Suprapubic skin (tissue), 4 donors: ENCODE measurements around the gene MYBPHL. TPM values are rescaled to one million over a fixed set of nuclear protein-coding genes. Genes with fewer than 3 reads are reported as not detected.

Experiments
- DNase-seq, 2 donors: peaks; one replicate each; pipeline ENCODE4 v3.0.0-alpha.2; 2019; ENCODE audit warnings: low spot score in 2 of 2
- H3K27ac ChIP-seq: fragments of 200-600 bp; sonication (generic); one replicate; pipeline ENCODE4 v1.5.1; 2019
- H3K27me3 ChIP-seq: fragments of 200-600 bp; sonication (generic); one replicate; pipeline ENCODE4 v1.5.1; 2019
- H3K36me3 ChIP-seq: fragments of 200-600 bp; sonication (generic); one replicate; pipeline ENCODE4 v1.5.1; 2019
- H3K4me1 ChIP-seq: fragments of 200-600 bp; sonication (generic); one replicate; pipeline ENCODE4 v1.5.1; 2019
- H3K4me3 ChIP-seq: fragments of 200-600 bp; sonication (generic); one replicate; pipeline ENCODE4 v1.5.1; 2019; ENCODE audit warnings: mild to moderate bottlenecking
- H3K9me3 ChIP-seq: fragments of 200-600 bp; sonication (generic); one replicate; pipeline ENCODE4 v1.5.1; 2019
- CTCF ChIP-seq, 2 donors: fragments of 200-600 bp in 1 of 2; fragments of 450-650 bp in 1 of 2; sonication (generic) in 1 of 2; IDR thresholded peaks; one replicate each; pipeline ENCODE4 v1.5.1; 2016 to 2019; ENCODE audit warnings: antibody characterized with exemption in 2 of 2, mild to moderate bottlenecking in 1 of 2, moderate library complexity in 1 of 2
- EP300 ChIP-seq: sonication (generic); formaldehyde crosslinking; IDR thresholded peaks from one replicate; pipeline ENCODE4 v1.6.1; 2017; ENCODE audit warnings: antibody characterized with exemption
- POLR2A ChIP-seq, 2 donors: fragments of 450-650 bp; IDR thresholded peaks; one replicate each; pipeline ENCODE4 v1.6.1; 2017; ENCODE audit warnings: antibody characterized with exemption in 2 of 2, mild to moderate bottlenecking in 2 of 2, moderate library complexity in 2 of 2
- POLR2AphosphoS5 ChIP-seq, 3 donors: sonication (generic); formaldehyde crosslinking; IDR thresholded peaks; one replicate each; pipeline ENCODE4 v1.6.1; 2017; ENCODE audit warnings: antibody characterized with exemption in 3 of 3
- WGBS: methylation state at CpG from one replicate; pipeline ENCODE4 v1.1.5; 2018; 5-methylcytosine and 5-hydroxymethylcytosine counted together
- total RNA-seq, 4 donors: library from RNA; depleted of rRNA; stranded (reverse); fragments of >200 nt; gene quantifications; one replicate each; pipeline ENCODE4 v1.1.0, GENCODE V29; 2016

Gene MYBPHL
- total RNA-seq, 4 donors from 2014 or later: not detected

DNA sequence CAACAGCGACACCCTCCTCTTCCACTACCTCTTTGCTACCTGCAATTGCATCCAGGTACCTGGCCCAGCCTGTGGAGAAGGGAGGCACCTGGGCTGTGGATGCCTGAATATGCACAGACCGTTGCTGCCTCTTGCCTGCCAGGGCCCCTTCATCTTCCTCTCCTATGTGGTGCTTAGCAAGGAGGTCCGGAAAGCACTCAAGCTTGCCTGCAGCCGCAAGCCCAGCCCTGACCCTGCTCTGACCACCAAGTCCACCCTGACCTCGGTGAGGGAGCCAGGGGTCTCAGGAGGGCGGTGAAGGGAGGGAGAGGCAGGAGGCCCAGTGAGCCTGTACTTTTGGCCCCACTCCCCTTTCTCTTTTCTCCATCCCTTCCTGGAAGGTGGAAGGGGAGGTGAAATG, 35.4 kb downstream of the MYBPHL start:
- WGBS: 94% methylated on average over 5 of the region's 6 CpGs
- H3K9me3 ChIP-seq: no peaks in the 10 kb centered on the region
- H3K4me1 ChIP-seq: peaks cover 50% of the 10 kb centered on the region
- no peak overlapping the region for H3K27ac ChIP-seq
- H3K36me3 ChIP-seq: peaks cover 39% of the 10 kb centered on the region
- no peaks in the 10 kb centered on the region for H3K27me3 ChIP-seq
- no peak overlapping the region for H3K4me3 ChIP-seq
- DNase-seq: no peak
- TF ChIP-seq POLR2AphosphoS5 (IDR thresholded peaks at IDR 0.05) (no peak), EP300 (no peak), CTCF (IDR thresholded peaks at IDR 0.05) (no peak), POLR2A (IDR thresholded peaks at IDR 0.05) (no peak)

DNA sequence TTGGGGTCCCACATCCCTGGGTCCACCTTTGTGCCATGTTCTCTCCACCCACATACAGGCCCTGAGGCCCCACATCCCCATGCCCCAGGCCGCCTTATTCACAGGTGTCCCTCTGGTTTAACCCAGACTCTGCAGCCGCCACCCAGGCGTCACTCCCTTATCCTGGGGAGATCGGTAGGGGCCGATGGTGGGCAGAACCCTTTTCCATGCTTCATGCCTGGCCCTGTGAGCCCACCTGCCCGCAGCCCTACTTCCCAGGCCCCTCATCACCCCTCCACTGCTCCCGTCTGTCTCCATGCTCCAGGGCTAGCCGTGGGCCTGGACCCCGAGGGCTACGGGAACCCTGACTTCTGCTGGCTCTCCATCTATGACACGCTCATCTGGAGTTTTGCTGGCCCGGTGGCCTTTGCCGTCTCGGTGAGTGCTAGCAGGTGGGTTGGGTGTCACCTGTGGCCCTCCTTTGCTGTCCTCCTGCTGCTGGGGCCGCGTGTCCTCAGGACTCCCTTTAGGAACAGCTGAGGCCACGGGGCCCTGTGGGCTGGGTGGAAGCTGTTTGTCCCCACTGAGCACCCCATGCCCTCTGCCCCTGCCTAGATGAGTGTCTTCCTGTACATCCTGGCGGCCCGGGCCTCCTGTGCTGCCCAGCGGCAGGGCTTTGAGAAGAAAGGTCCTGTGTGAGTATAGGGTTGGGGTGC, 36.0 kb downstream of the MYBPHL start:
- H3K27ac ChIP-seq: no peak overlapping the region
- peaks cover 43% of the 10 kb centered on the region for H3K36me3 ChIP-seq
- WGBS: 94% methylated on average over 16 of the region's 20 CpGs
- H3K27me3 ChIP-seq: no peaks in the 10 kb centered on the region
- H3K4me3 ChIP-seq: no peak overlapping the region
- no peaks in the 10 kb centered on the region for H3K9me3 ChIP-seq
- TF ChIP-seq EP300 (no peak), POLR2AphosphoS5 (IDR thresholded peaks at IDR 0.05) (no peak), CTCF (IDR thresholded peaks at IDR 0.05) (no peak), POLR2A (IDR thresholded peaks at IDR 0.05) (no peak)
- H3K4me1 ChIP-seq: peaks cover 43% of the 10 kb centered on the region
- peak in 1 of 2 donors; percentile 76 for DNase-seq

GRCh38 chr1:109269981-109270622, 36.7 kb downstream of the MYBPHL start:
- Histone ChIP-seq H3K4me1 (peaks cover 36% of the 10 kb centered on the region), H3K27ac (no peak overlapping the region), H3K36me3 (peaks cover 48% of the 10 kb centered on the region), H3K4me3 (no peak overlapping the region), H3K27me3 (no peaks in the 10 kb centered on the region), H3K9me3 (no peaks in the 10 kb centered on the region)
- 93% methylated on average over 17 of the region's 17 CpGs for WGBS
- DNase-seq: peak in 1 of 2 donors; percentile 77
- TF ChIP-seq EP300 (no peak), POLR2A (IDR thresholded peaks at IDR 0.05) (no peak), CTCF (IDR thresholded peaks at IDR 0.05) (no peak), POLR2AphosphoS5 (IDR thresholded peaks at IDR 0.05) (no peak)

DNA sequence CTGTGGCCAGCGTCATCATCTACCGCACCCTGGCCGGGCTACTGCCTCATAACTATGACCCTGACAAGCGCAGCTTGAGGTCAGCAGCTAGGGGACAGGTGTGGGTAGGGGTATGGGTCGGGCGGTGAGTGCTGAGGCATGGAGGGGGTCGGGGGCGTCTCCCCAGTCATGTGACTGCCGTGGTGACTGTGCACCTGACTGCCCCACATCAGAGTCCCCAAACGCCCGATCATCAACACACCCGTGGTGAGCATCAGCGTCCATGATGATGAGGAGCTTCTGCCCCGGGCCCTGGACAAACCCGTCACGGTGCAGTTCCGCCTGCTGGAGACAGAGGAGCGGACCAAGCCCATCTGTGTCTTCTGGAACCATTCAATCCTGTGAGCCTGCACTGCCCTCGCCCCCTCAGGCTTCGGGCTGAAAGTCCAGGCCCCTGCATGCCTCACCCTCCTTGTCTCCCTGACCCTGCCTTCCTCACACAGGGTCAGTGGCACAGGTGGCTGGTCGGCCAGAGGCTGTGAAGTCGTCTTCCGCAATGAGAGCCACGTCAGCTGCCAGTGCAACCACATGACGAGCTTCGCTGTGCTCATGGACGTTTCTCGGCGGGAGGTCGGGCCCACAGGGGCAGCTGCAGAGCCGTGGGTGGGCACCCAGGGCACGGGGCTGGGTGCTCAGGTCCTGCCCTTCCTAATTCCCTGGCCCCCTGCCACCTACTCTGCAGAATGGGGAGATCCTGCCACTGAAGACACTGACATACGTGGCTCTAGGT, 37.4 kb downstream of the MYBPHL start:
- peak in 1 of 2 donors; percentile 72 for DNase-seq
- H3K27me3 ChIP-seq: no peaks in the 10 kb centered on the region
- no peak overlapping the region for H3K4me3 ChIP-seq
- peaks cover 29% of the 10 kb centered on the region for H3K4me1 ChIP-seq
- TF ChIP-seq CTCF (IDR thresholded peaks at IDR 0.05): no peak
- no peak for TF ChIP-seq POLR2AphosphoS5 (IDR thresholded peaks at IDR 0.05)
- TF ChIP-seq POLR2A (IDR thresholded peaks at IDR 0.05): no peak
- no peak for TF ChIP-seq EP300
- no peak overlapping the region for H3K27ac ChIP-seq
- no peaks in the 10 kb centered on the region for H3K9me3 ChIP-seq
- H3K36me3 ChIP-seq: peaks cover 53% of the 10 kb centered on the region
- WGBS: 90% methylated on average over 15 of the region's 33 CpGs
